GM10266 (cell line): ENCODE results near the gene PYGB.
A peak's percentile ranks its signal among the peaks of the same experiment; 100 is the strongest.

Source experiments
- DNase-seq: peaks from one replicate; pipeline ENCODE4 v3.0.0; 2012; ENCODE audit errors: extremely low spot score
- CTCF ChIP-seq: IDR thresholded peaks from 2 replicates; pipeline ENCODE4 v1.5.1; 2012; ENCODE audit warnings: mild to moderate bottlenecking, low read depth; ENCODE audit not compliant: control insufficient read depth, insufficient read depth; ENCODE audit errors: missing control alignments

The PYGB gene

GRCh38 chr20:25247956-25248785 lies at the start of gene PYGB:
PYGB (plus strand) TSS chr20:25248085; CDS start chr20:25248179, 94 bp downstream.
- DNase-seq = peak; percentile 99
- TF ChIP-seq CTCF = no peak

- TF ChIP-seq CTCF = no peak
- no peak for DNase-seq
Measured at GRCh38 chr20:25198663-25199383, 49.1 kb upstream of the PYGB start.

- no peak for DNase-seq
- no peak for TF ChIP-seq CTCF
Measured at GRCh38 chr20:25199473-25200260, 48.2 kb upstream of the PYGB start.

- TF ChIP-seq CTCF = no peak
Measured at GRCh38 chr20:25203089-25203488, 44.8 kb upstream of the PYGB start.

GRCh38 chr20:25203871-25204320 lies 44.0 kb upstream of the PYGB start:
- no peak for TF ChIP-seq CTCF
- DNase-seq = no peak

More at GRCh38 chr20:25203089-25203488, 44.8 kb upstream of the PYGB start:
- no peak for DNase-seq

GRCh38 chr20:25204550-25205276 lies 43.2 kb upstream of the PYGB start:
- DNase-seq = no peak
- TF ChIP-seq CTCF = no peak
